GM19397 (cell line): ENCODE data around the gene ATP8B2.
"Not testable (repeated sequence)": the region's sequence is repeated elsewhere in the genome, so short reads cannot be mapped to it uniquely, and the experiment has no call there.

Source experiments
- ATAC-seq: cut with Tn5 transposase; IDR thresholded peaks from one replicate; pipeline ENCODE4 v1.9.1; 2021; ENCODE audit warnings: mild to moderate bottlenecking, moderate library complexity; ENCODE audit not compliant: unreplicated experiment

ATP8B2 gene

GRCh38 chr1:154324241-154324640 is 1.1 kb upstream of the ATP8B2 start:
- ATAC-seq = no peak

- ATAC-seq = no peak
Observed at GRCh38 chr1:154325583-154326545, 539 bp downstream of the ATP8B2 start.

DNA sequence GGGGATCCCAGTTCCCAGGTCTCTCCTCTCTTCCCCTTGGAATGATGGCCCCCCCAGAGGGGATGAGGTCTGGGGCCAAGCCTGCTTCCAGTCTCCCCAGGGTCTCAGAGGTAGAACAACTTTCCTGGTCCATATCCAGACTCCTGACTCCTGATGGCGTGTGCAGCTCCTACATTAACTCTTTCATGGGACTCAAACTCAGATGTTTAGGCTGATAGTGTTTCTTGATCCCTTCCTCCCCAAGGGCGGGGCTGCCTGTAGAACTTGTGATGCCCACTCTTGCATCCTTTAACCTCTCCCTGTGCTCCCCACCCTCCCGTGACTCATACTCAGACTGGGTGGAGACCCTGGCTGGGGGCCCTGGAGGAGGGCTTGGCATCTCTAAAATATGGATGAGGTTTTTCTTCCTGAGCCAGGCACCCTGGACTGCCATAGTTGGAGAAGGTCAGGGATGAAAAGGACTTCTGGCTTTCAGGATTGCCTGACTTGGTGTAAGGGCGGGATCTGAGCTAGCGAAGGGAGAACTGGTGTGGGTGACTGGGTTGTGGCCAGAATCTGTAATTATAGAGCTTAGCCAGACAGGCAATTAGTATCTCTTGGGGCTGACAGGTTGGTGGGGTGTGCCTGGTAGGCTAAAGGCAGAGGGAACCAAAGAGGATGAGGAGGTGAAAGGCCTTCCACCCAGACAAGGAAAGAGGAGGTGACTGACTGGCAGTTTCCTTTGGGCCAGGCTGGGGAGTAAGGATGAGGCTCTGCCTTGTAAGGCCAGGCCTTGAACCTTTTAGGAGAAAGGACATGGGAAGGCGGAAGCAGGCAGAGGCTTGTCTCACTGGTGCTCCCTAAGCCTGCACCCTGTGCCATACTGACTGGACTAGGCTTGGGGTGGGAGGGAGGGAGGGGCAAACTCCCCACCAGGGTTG is 1.5 kb downstream of the ATP8B2 start:
- ATAC-seq = no peak

- no peak for ATAC-seq
Observed at GRCh38 chr1:154327466-154328317, 2.4 kb downstream of the ATP8B2 start.

GRCh38 chr1:154328318-154329151 is 3.2 kb downstream of the ATP8B2 start:
- peak; percentile 52 for ATAC-seq

DNA sequence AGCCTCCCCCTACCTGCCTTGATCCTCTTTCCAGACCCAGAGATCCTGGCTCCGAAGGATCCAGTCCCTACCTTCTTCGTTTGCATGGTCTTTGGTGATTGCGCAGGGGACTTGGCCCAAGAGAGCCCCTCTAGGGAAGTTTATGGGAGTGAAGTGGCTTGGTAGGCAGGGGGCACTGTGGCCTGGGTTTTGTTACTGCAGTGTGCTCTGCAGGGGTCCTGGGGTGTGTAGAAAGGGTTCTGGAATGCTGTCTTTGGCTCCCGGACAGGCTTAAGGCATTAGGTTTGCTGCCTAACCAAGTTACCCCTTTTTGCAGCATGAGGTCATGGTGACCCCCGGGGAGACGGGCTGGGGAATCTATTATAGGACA is 3.8 kb downstream of the ATP8B2 start:
- no peak for ATAC-seq

GRCh38 chr1:154329551-154330131 is 4.3 kb downstream of the ATP8B2 start:
- no peak for ATAC-seq

DNA sequence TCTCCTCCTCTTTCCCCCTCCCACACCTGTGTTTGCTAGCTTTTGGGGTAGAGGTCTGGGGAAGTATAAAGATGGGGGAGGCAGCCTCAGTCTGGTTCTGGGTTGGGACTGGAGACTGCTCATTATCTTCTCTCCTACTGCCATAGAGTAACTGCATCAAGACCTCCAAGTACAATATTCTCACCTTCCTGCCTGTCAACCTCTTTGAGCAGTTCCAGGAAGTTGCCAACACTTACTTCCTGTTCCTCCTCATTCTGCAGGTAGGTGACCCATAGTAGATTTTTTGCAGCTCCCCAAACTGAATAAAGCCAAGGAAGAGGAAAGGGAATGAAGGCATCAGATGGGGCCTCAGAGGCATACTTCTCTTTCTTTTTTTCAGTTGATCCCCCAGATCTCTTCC is 5.3 kb downstream of the ATP8B2 start:
- no peak for ATAC-seq

GRCh38 chr1:154334079-154335024 is 9.0 kb downstream of the ATP8B2 start:
- no peak for ATAC-seq

DNA sequence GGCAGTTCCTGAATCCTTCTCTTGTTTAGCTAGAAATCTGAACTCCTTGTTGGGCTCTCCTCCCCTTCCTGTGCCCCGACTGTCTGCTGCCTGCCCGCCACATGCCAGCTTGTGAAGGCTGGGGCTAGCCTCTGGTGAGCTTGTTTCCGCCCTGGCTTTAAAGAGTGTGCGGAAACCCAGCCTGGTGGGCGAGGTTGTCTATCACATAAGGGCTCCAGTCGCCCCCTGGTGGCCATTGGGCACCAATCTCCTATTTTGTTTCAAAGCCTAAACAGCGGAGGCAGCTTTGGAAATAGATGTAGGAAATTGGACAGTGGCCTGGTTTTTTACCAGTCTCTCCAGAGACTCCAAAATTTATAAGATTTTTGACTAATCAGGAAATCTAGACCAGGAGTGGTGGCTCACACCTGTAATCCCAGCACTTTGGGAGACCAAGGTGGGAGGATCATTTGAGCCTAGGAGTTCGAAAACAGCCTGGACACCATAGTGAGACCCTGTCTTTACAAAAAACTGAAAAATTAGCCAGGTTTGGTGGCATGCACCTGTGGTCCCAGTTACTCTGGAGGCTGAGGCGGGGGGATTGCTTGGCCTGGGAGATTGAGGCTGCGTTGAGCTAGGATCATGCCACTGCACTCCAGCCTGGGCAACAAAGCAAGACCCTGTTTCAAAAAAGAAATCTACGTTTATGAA is 9.8 kb downstream of the ATP8B2 start:
- ATAC-seq = no peak

DNA sequence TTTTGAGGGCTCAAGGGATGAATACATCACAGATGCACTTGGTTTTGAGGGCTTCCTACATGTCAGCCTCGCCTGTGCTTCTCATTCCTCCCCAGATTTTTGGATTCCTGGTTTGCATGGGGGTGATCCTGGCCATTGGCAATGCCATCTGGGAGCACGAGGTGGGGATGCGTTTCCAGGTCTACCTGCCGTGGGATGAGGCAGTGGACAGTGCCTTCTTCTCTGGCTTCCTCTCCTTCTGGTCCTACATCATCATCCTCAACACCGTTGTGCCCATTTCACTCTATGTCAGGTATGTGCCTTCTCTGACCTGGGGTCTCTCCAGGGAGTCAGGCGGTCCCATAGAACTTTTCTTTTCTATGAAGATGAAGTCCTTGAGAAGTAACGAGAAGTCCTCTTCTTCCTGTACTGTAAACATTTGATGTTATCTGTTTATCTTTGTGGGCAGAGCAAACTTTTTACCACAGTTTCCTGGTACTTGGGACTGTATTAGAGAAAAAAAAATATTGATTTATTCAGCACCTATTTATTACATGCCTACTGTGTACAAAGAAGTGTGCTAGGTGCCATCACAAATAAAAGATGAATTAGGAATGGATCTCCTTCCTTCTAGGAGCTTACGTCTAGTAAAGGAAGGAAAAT is 12.0 kb downstream of the ATP8B2 start:
- ATAC-seq = no peak

DNA sequence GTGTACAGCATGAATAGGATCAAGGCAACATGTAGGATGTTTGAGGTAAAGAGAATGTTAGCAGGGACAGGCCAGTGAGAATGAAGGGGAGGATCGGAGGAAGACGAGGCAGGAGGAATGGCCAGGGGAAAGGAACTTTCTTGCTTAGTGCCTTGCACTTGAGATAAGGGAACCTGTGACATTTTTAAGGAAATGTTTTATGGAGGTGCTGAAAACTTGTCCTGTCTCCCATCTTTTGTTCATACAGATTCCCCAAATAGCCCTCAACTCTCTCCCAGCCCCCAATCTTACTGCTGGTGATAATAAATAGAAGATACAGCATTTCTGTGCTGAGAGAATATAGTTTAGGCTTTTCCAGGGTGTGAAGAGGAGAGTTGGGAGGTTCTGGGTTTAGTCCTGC is 13.6 kb downstream of the ATP8B2 start:
- ATAC-seq = no peak

GRCh38 chr1:154341366-154341765 is 16.0 kb downstream of the ATP8B2 start:
- not testable (repeated sequence) for ATAC-seq

GRCh38 chr1:154342132-154342531 is 16.8 kb downstream of the ATP8B2 start:
- ATAC-seq = no peak

GRCh38 chr1:154342836-154343472 is 17.6 kb downstream of the ATP8B2 start:
- no peak for ATAC-seq

- ATAC-seq = no peak
Observed at GRCh38 chr1:154344977-154345837, 19.9 kb downstream of the ATP8B2 start.
